Tibial nerve (tissue), 4 donors: ENCODE results near the gene GTF3C4.

Source experiments
- CTCF ChIP-seq, 5 experiments: fragments of 200-600 bp in 3 of 5; fragments of 450-650 bp in 2 of 5; sonication (generic) in 3 of 5; IDR thresholded peaks; one replicate each; pipeline ENCODE4 v1.5.1; 2016 to 2019; ENCODE audit warnings: antibody characterized with exemption in 5 of 5, mild to moderate bottlenecking in 3 of 5, moderate library complexity in 2 of 5
- EP300 ChIP-seq, 2 donors: sonication (generic); formaldehyde crosslinking; IDR thresholded peaks; one replicate each; pipeline ENCODE4 v1.6.1; 2017; ENCODE audit warnings: antibody characterized with exemption in 2 of 2, mild to moderate bottlenecking in 1 of 2
- POLR2A ChIP-seq, 2 donors: fragments of 450-650 bp; IDR thresholded peaks; one replicate each; pipeline ENCODE4 v1.6.1; 2017; ENCODE audit warnings: antibody characterized with exemption in 2 of 2, mild to moderate bottlenecking in 2 of 2, moderate library complexity in 2 of 2

DNA sequence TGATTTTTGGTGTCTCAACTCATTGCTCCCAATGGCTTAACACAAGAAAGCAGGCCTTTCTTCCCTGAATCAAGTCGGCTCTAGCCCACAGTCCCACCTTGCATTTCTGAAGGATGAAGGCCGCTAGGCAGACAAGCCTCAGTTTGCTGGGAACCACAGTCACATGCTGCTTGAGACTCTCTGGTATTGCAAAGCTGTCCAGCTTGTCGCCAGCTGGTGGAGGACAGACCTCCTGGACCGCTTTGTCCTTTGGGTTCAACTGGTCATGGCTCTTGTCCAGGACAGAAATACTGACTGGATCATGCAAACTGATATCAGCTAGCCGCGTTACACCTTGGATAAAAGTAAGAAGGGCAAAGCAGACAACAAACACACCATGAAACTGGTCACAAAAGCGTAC, 23.5 kb upstream of the GTF3C4 start:
- TF ChIP-seq CTCF (IDR thresholded peaks at IDR 0.05) (no peak), POLR2A (IDR thresholded peaks at IDR 0.05) (no peak), EP300 (IDR thresholded peaks at IDR 0.05) (no peak)
